ENCODE results near the gene KCND2. TPM values are rescaled to one million over a fixed set of nuclear protein-coding genes. Genes with fewer than 3 reads are reported as not detected.

KCND2 gene
- total and polyA plus RNA-seq, 2 experiments from 2014 or later: 0.45 to 2.2 TPM

GRCh38 chr7:120241973-120242372 is 31.0 kb upstream of the KCND2 start:
- no peaks in the 10 kb centered on the region for H3K4me1 ChIP-seq (ENCODE audit: low read depth)
- H3K9me3 ChIP-seq (ENCODE audit: low read depth): no peaks in the 10 kb centered on the region
- H3K4me3 ChIP-seq: no peak overlapping the region
- H3K36me3 ChIP-seq: no peaks in the 10 kb centered on the region
- H3K27ac ChIP-seq: no peak overlapping the region
- no peaks in the 10 kb centered on the region for H3K27me3 ChIP-seq
- TF ChIP-seq, protein P1, sequence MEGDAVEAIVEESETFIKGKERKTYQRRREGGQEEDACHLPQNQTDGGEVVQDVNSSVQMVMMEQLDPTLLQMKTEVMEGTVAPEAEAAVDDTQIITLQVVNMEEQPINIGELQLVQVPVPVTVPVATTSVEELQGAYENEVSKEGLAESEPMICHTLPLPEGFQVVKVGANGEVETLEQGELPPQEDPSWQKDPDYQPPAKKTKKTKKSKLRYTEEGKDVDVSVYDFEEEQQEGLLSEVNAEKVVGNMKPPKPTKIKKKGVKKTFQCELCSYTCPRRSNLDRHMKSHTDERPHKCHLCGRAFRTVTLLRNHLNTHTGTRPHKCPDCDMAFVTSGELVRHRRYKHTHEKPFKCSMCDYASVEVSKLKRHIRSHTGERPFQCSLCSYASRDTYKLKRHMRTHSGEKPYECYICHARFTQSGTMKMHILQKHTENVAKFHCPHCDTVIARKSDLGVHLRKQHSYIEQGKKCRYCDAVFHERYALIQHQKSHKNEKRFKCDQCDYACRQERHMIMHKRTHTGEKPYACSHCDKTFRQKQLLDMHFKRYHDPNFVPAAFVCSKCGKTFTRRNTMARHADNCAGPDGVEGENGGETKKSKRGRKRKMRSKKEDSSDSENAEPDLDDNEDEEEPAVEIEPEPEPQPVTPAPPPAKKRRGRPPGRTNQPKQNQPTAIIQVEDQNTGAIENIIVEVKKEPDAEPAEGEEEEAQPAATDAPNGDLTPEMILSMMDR (IDR thresholded peaks at IDR 0.05; ENCODE audit: low read depth, low read length): no peak
- no peak for DNase-seq (ENCODE audit: low read depth in 1 of 2, low spot score in 1 of 2)

DNA sequence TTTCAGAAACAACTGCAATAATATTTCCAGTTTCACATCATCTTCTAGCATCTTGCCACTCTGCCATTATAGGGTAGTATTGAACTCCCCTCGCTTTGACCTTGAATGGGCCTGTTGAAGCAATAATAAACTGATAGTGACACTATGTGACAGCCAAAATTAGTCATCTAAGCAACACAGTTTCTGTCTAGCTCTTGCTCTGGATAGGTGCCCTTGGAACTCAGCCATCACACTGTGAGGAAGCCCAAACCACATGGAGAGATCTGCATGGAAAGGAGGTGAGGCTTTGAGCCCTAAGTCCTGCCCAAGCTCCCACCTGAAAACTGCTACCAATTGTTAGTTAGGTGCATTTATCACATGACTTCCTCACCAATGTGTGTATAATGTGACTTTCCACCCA is 18.1 kb upstream of the KCND2 start:
- Histone ChIP-seq H3K4me1 (ENCODE audit: low read depth) (no peaks in the 10 kb centered on the region), H3K36me3 (no peaks in the 10 kb centered on the region), H3K9me3 (ENCODE audit: low read depth) (no peaks in the 10 kb centered on the region), H3K4me3 (no peak overlapping the region), H3K27me3 (no peaks in the 10 kb centered on the region), H3K27ac (no peak overlapping the region)
- DNase-seq (ENCODE audit: low read depth in 1 of 2, low spot score in 1 of 2): no peak
- TF ChIP-seq, protein P1 (IDR thresholded peaks at IDR 0.05; ENCODE audit: low read depth, low read length): no peak

DNA sequence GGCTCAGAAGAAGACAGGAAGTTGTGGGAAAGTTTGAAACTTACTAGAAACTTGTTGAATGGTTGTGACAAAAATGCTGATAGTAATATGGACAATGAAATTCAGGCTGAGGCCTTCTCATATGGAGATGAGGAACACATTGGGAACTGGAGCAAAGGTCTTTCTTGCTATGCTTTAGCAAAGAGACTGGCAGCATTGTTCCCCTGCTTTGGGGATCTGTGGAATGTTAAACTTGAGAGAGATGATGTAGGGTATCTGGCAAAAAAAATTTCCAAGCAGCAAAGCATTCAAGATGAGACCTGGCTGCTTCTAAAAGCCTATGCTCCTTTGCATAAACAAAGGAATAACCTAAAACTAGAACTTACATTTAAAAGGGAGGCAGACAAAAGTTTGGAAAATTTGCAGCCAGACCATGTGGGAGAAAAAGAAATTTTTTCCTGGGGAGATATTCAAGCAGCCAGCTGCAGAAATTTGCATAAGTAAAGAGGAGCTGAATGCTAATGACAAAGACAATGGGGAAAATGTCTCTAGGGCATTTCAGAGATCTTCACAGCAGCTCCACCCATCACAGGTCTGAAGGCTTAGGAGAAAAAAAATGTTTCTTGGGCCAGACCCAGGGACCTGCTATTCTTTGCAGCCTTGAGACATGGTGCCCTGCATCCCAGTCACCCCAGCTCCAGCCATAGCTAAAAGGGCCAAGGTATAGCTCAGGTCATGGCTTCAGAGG is 16.5 kb upstream of the KCND2 start:
- H3K36me3 ChIP-seq: no peaks in the 10 kb centered on the region
- no peaks in the 10 kb centered on the region for H3K4me1 ChIP-seq (ENCODE audit: low read depth)
- H3K4me3 ChIP-seq: no peak overlapping the region
- TF ChIP-seq, protein P1 (IDR thresholded peaks at IDR 0.05; ENCODE audit: low read depth, low read length): no peak
- no peaks in the 10 kb centered on the region for H3K27me3 ChIP-seq
- DNase-seq (ENCODE audit: low read depth in 1 of 2, low spot score in 1 of 2): no peak
- H3K9me3 ChIP-seq (ENCODE audit: low read depth): no peaks in the 10 kb centered on the region
- no peak overlapping the region for H3K27ac ChIP-seq

- TF ChIP-seq, protein P1 (IDR thresholded peaks at IDR 0.05; ENCODE audit: low read depth, low read length): no peak
- Histone ChIP-seq H3K27ac (no peak overlapping the region), H3K4me3 (no peak overlapping the region)
These were observed 13.6 kb upstream of the KCND2 start for GRCh38 chr7:120259386-120259785.

DNA sequence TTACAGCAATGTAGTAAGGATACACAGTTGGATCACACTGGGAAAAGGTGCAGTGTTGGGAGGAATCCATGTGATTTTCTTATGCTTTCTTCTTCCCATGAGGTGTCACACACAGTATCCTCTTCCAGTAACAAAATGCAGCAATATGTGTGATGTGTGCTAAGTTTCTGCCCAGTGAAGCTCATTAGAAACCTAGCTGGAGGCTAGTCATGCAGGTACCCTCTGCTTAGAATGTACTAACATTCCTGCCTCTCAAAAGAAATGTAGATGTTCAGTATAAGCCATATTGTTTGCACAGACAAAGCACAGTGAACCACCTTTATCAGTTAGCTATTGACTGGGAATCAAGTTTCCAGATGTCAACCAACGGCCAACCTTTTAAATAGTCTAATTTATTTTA is 12.9 kb upstream of the KCND2 start:
- TF ChIP-seq, protein P1 (IDR thresholded peaks at IDR 0.05; ENCODE audit: low read depth, low read length): no peak
- no peak for DNase-seq (ENCODE audit: low read depth in 1 of 2, low spot score in 1 of 2)
- no peak overlapping the region for H3K4me3 ChIP-seq

More at GRCh38 chr7:120259386-120259785, 13.6 kb upstream of the KCND2 start:
- Histone ChIP-seq H3K27me3 (no peaks in the 10 kb centered on the region), H3K36me3 (no peaks in the 10 kb centered on the region), H3K9me3 (ENCODE audit: low read depth) (no peaks in the 10 kb centered on the region), H3K4me1 (ENCODE audit: low read depth) (no peaks in the 10 kb centered on the region)
- peak in 1 of 2 donors; percentile 36 for DNase-seq (ENCODE audit: low read depth in 1 of 2, low spot score in 1 of 2)

More for the DNA sequence above, 12.9 kb upstream of the KCND2 start:
- Histone ChIP-seq H3K27ac (no peak overlapping the region), H3K4me1 (ENCODE audit: low read depth) (no peaks in the 10 kb centered on the region), H3K9me3 (ENCODE audit: low read depth) (no peaks in the 10 kb centered on the region), H3K36me3 (no peaks in the 10 kb centered on the region), H3K27me3 (no peaks in the 10 kb centered on the region)
